H1 (cell line): ENCODE results near the gene CLEC16A.

Experiments used
- CTCF ChIP-seq, 3 experiments: IDR thresholded peaks; 1 replicate in 2 of 3; 2 replicates in 1 of 3; pipeline versions ENCODE4 v1.5.1 to v1.6.1; 2011; ENCODE audit warnings: low read length in 3 of 3, mild to moderate bottlenecking in 3 of 3, inconsistent platforms in 2 of 3, low read depth in 1 of 3, moderate library complexity in 1 of 3; ENCODE audit not compliant: insufficient read depth in 1 of 3; ENCODE audit errors: control extremely low read depth in 1 of 3
- HDAC2 ChIP-seq, 2 experiments: fragments of 300-600 bp in 1 of 2; sonication (generic) in 1 of 2; IDR thresholded peaks; 2 replicates each; pipeline ENCODE4 v1.6.1; 2011 to 2012; ENCODE audit warnings: low read depth in 2 of 2, low read length in 2 of 2, mild to moderate bottlenecking in 2 of 2, moderate library complexity in 2 of 2, borderline replicate concordance in 1 of 2, inconsistent platforms in 1 of 2
- POLR2A ChIP-seq, 2 experiments: IDR thresholded peaks; 1 replicate in 1 of 2; 2 replicates in 1 of 2; pipeline ENCODE4 v1.6.1; 2011; ENCODE audit warnings: low read depth in 2 of 2, low read length in 2 of 2, mild to moderate bottlenecking in 2 of 2; ENCODE audit errors: control extremely low read depth in 1 of 2
- SP1 ChIP-seq: IDR thresholded peaks from 2 replicates; pipeline ENCODE4 v1.6.1; 2011; ENCODE audit warnings: low read depth, low read length
- USF2 ChIP-seq: IDR thresholded peaks from 2 replicates; pipeline ENCODE4 v1.6.1; 2011; ENCODE audit warnings: low read length, improper control_type of control experiment

- TF ChIP-seq HDAC2 (IDR thresholded peaks at IDR 0.05; ENCODE audit: borderline replicate concordance in 1 of 2, low read depth in 2 of 2, low read length in 2 of 2) (no peak), USF2 (no peak), CTCF (IDR thresholded peaks at IDR 0.05; ENCODE audit: control extremely low read depth in 1 of 3, insufficient read depth in 1 of 3, low read depth in 1 of 3, low read length in 3 of 3) (no peak), POLR2A (IDR thresholded peaks at IDR 0.05; ENCODE audit: control extremely low read depth in 1 of 2, low read depth in 2 of 2, low read length in 2 of 2) (no peak), SP1 (no peak)
These were observed 254.5 kb downstream of the CLEC16A start for GRCh38 chr16:11198828-11199227.
